Measurements from ENCODE around the gene ARL5A. TPM values are rescaled to one million over a fixed set of nuclear protein-coding genes. Genes with fewer than 3 reads are reported as not detected.

Gene ARL5A
- total and polyA plus RNA-seq, 9 donors: 11.6 to 41.4 (median 33.3) TPM

DNA sequence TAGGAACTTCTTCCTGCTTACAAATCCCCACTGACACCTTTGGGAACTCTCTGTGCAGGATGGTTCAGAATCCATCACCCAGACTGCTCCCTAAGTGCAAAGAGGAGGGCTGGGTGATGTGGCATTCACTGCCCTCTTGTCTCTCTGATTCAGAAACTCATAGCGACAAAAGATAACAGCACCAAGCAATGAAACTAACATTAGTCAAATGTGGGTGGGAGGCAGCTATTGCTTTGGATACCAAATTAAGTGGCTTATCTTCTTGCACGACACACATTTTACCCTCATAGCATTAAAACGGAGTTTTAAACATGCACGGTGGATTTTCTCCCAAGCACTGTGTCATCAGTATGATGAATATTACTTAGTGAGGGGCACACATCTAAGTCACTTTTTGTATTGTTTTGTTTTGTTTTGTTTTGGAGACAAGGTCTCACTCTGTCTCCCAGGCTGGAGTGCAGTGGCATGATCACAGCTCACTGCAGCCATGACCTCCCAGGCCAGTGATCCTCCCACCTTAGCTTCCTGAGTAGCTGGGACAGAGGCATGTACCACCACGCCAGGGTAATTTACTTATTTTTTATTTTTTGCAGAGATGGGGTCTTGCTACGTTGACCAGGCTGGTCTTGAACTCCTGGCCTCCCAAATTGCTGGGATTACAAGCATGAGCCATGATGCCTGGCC lies 53.0 kb downstream of the ARL5A start:
- no peak overlapping the region for H3K27ac ChIP-seq
- no peak overlapping the region for H3K4me3 ChIP-seq
- intact Hi-C loops (cut with DNase I): loop anchor here in 1 of 4 donors (1.0 kb wide), 1 partner anchor 38 kb away; no protein-coding TSS in a partner anchor
- DNase-seq: no peak
- 41 to 53% (median 42%) methylated on average over 6 of the region's 6 CpGs for WGBS, 3 donors
- H3K4me1 ChIP-seq (ENCODE audit: insufficient read depth): no peaks in the 10 kb centered on the region
- H3K36me3 ChIP-seq: no peaks in the 10 kb centered on the region
- TF ChIP-seq EP300 (IDR thresholded peaks at IDR 0.05) (no peak), CTCF (IDR thresholded peaks at IDR 0.05) (no peak), POLR2A (IDR thresholded peaks at IDR 0.05) (no peak)
- no peaks in the 10 kb centered on the region for H3K27me3 ChIP-seq
- H3K9me3 ChIP-seq: no peaks in the 10 kb centered on the region

DNA sequence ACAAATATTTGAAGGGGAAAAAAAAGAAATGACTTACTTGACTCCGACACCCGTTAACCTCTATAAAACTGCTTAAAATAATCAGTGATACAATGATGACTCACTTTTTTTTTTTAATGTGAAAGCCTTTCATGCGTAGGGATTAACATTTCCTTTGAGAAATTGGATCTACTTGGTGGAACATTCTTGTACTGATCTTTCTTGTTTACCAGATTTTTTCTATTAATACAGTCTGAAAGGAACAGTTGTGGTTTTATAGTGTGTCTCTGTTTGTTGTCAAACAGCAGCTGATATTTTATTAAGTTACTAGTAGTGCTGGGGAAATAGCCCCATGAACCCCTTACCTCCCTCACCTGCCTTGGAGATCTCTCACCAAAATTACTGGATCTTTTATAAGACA lies 53.7 kb downstream of the ARL5A start:
- no peak for DNase-seq
- Histone ChIP-seq H3K27ac (no peak overlapping the region), H3K9me3 (no peaks in the 10 kb centered on the region), H3K4me3 (no peak overlapping the region), H3K27me3 (no peaks in the 10 kb centered on the region), H3K36me3 (no peaks in the 10 kb centered on the region), H3K4me1 (ENCODE audit: insufficient read depth) (no peaks in the 10 kb centered on the region)
- intact Hi-C loops (cut with DNase I): no loop called here
- no peak for TF ChIP-seq CTCF (IDR thresholded peaks at IDR 0.05)
- WGBS, 3 donors: 9 to 29% (median 12%) methylated on average over 3 of the region's 3 CpGs

DNA sequence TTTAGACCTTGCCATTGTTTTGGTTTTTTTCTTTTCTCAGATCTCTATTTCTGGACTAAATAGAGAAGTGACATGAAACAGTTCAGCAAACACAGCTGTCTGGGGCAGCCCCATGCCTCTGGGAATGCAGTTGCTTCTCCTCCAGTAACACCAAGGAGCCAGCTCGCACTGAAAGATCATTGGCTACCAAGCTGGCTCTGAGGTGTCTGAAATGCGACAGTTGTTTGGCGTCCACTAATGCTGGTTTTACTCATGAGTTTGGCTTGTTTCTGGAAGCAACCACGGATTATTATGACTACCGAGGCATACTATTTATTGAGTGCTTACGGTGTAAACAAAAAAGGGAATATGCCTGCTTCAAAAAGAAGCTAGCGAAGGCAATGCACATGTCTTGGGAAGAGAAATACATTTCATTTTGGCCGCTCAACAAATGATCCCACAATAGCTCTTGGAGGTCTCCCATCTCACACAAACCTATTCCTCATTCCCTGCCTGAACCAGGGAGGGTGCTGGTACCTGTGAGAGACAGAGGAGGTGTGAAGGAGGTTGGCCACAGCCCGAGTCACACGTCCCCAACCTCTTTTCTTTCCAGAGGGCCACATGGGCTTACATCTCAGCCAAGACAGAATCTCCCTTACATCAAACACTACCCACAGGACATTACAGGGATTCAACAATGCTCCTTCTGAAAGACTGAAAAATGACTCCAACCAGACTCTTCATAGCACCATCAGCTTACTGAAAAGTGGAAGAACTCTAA lies 56.4 kb downstream of the ARL5A start:
- H3K36me3 ChIP-seq: no peaks in the 10 kb centered on the region
- H3K4me3 ChIP-seq: no peak overlapping the region
- H3K4me1 ChIP-seq (ENCODE audit: insufficient read depth): no peaks in the 10 kb centered on the region
- 44 to 60% (median 57%) methylated on average over 10 of the region's 10 CpGs for WGBS, 3 donors
- no peak overlapping the region for H3K27ac ChIP-seq
- no peaks in the 10 kb centered on the region for H3K27me3 ChIP-seq
- intact Hi-C loops (cut with DNase I): no loop called here
- TF ChIP-seq CTCF (IDR thresholded peaks at IDR 0.05) (no peak), EP300 (IDR thresholded peaks at IDR 0.05) (no peak), POLR2A (IDR thresholded peaks at IDR 0.05) (no peak)
- H3K9me3 ChIP-seq: no peaks in the 10 kb centered on the region
- no peak for DNase-seq

DNA sequence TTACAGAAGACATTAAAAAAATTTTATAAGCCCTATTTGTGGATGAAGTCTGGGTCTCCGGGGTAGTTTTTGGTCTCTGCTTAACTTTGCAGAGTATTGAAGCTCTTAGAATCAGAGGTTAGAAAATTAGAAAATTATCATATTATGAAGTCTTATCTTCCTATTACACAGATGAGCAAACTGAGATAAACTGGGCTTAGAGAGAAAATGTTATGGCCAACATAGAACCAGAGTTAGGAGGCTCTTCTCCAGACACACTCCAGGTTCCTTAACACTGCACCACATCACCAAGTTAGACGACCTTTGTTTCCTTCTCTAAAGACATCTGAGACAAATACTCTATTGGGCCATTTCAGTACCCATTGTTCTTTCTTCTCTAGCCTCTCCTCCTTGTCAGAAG lies 57.2 kb downstream of the ARL5A start:
- Histone ChIP-seq H3K9me3 (no peaks in the 10 kb centered on the region), H3K36me3 (no peaks in the 10 kb centered on the region), H3K4me3 (no peak overlapping the region), H3K27ac (no peak overlapping the region), H3K4me1 (ENCODE audit: insufficient read depth) (no peaks in the 10 kb centered on the region), H3K27me3 (no peaks in the 10 kb centered on the region)
- no peak for TF ChIP-seq EP300 (IDR thresholded peaks at IDR 0.05)
- no peak for TF ChIP-seq POLR2A (IDR thresholded peaks at IDR 0.05)
- no peak for TF ChIP-seq CTCF (IDR thresholded peaks at IDR 0.05)
- intact Hi-C loops (cut with DNase I): no loop called here
- DNase-seq: no peak
- 90 to 92% (median 92%) methylated on average over 2 of the region's 2 CpGs for WGBS, 3 donors

Data from ovary (tissue), 9 donors.